GM21825 (cell line): Measurements from ENCODE around the gene MSANTD3.
"Not testable (repeated sequence)": the region's sequence is repeated elsewhere in the genome, so short reads cannot be mapped to it uniquely, and the experiment has no call there.

ENCODE experiments used
- ATAC-seq: cut with Tn5 transposase; IDR thresholded peaks from one replicate; pipeline ENCODE4 v1.9.1; 2021; ENCODE audit warnings: mild to moderate bottlenecking, moderate library complexity; ENCODE audit not compliant: unreplicated experiment

The MSANTD3 gene

GRCh38 chr9:100428871-100429654 lies 2.1 kb downstream of the MSANTD3 start:
- no peak for ATAC-seq

DNA sequence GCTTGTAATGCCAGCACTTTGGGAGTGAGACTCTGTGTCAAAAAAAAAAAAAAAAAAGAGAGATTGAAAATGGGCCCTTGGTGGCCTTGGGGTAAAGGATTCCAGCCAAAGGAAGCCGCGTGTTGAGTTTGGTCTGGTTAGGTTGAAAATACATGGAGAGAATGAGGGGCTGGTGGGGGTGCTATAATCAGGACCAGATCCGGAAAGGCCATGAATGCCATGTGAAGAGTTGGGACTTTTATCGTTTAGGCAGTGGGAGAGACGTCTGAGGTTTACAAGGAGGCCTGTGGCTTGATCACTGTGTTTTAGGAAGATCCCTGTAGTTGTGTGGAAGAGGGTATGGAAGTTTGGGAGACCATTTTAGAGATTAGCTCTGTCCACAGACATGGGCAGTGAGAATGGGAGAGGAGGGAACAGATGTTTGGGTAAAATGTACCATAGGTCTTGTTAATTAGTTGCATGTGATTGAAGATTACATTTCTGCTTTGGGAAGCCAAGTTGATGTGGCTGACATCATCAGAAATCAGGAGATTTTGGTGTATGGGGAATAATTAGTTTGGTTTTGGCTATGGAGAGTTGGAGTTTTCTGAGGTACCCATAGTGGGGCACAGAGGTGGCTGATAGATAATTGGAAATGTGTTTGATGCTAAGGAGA lies 3.5 kb downstream of the MSANTD3 start:
- no peak for ATAC-seq

DNA sequence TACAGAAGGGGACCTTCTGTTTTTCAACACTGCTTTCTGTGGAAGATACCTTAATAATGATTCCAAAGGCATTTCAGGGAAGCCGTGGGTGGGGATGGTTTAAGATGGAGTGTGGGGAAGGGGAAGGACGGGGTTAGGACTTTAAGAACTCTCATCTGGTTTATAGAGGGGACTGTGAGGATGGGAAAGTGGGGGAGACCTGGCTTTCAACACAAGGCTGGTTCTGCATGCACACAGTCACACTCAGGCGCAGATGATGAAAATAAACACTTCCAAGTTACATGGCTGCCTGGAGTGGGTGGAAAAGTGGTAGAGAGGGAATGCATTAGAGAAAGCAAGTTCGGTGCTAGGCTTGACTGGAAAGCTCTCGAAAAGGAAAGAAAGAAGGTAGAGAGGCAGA lies 4.9 kb downstream of the MSANTD3 start:
- no peak for ATAC-seq

- no peak for ATAC-seq
Measured at GRCh38 chr9:100432736-100433135, 5.8 kb downstream of the MSANTD3 start.

GRCh38 chr9:100436571-100436970 lies 9.6 kb downstream of the MSANTD3 start:
- no peak for ATAC-seq

- ATAC-seq, result peak; percentile 60
Measured at GRCh38 chr9:100437860-100438805, 11.2 kb downstream of the MSANTD3 start.

DNA sequence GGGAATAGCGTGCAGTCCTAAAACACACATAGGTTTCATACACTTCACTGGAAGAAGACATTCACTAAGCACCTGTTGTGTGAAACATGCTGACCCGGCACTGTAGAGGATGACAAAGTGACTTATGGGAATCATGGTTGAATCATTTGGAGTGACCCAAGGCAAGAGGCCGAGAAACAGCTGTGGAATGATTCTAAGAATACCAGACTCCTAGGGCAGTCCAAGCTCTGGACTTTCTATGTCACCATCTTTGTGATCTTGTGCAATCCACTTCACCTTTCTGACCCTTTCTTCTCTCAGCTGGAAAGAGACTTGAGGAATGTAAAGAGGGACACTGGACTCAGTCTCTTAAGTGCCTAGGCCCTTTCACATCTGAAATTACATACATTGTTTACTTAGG lies 13.1 kb downstream of the MSANTD3 start:
- ATAC-seq, result no peak

DNA sequence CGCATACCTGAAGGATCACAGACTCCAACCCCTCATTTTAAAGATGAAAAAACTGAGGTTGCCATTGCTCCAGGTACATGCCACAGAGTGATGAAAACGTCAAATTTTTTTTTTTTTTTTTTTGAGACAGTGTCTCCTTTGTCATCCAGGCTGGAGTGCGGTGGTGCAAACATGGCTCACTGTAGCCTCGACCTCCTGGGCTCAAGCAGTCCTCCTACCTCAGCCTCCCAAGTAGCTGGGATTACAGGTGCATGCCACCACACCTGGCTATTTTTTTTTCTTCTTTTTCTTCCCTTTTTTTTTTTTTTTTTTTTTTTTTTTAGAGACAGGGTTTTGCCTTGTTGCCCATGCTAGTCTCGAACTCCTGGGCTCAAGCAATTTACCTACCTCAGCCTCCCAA lies 13.5 kb downstream of the MSANTD3 start:
- ATAC-seq, result not testable (repeated sequence)

GRCh38 chr9:100441911-100442361 lies 15.0 kb downstream of the MSANTD3 start:
- ATAC-seq, result no peak

GRCh38 chr9:100443781-100444768 lies 17.1 kb downstream of the MSANTD3 start:
- ATAC-seq, result no peak

DNA sequence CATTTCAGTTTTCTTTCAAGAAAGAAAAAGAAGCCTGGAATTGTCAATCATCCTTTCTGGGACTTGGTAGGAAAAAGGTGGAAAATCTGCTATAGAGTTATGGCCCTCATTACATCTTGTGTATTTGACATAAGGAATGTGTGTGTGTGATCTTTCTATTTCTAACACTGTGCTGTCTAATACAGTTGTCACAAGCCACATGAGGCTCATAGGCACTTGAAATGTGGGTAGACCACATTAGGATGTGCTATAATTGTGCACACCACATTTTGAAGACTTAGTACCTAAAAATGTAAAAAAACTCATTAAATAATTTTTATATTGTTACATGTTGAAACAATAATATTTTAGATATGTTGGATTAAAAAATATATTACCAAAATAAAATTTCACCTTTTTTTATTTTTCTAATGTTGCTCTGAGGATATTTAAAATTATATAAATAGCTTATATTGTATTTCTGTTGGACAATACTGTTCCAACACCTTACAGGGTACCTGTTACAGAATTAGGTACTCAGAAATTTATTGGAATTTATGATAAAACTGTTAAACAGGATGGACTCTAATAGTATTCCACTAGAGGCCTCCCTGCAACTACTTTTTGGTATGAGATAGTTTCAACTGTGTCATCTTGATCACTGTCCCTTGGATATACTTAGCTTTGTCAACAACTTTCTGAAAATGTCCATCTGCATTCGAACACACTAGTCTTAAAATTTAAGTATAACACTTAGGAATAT lies 18.4 kb downstream of the MSANTD3 start:
- no peak for ATAC-seq

DNA sequence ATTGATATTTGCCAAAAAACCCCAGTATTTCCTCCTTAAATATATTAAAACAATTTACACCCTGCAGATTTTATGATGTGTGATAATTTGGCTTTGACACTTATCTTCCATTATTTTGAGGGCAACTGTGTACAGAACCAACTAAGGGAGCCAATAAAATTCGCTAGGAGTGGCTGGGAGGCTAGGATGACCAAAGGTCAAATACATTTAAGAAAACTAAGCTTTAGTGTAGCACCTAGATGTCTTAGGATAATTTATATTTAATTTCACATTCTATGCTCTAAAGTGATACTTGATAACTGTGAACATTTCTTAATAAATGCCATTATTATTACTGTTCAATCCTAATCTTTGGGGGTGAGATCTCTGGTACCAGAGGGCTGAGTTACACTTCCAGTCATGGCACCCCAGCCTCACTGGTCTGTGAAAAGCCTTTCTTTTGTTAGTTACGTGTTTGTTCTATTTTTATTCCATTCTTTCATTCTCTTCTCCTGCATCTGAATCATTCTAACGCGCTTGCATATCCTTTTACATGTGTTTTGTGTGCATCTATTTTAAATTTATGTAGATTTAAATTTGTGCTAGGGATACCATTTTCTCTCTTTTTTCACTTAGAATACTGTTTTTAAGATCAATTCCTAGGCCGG lies 19.1 kb downstream of the MSANTD3 start:
- ATAC-seq, result no peak

DNA sequence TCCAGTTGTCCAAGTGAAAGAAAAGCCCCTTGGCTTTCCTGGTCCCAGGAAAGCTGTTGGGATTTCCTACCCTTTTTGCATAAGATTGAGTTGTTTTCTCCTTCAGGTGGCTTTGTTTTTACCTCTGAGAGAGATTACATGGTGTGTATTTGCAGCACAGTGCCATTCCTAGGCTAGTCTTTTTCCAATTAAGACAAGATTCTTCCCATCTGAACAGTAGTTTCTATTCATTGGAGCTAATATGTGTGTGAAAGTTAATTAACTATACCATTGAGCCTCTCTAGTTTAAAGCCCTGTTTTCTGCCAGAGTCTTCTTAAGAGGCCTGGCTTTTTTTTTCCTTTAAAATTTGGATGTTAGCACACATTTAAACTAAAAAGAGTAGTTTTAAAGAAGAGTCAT lies 20.1 kb downstream of the MSANTD3 start:
- ATAC-seq, result no peak

DNA sequence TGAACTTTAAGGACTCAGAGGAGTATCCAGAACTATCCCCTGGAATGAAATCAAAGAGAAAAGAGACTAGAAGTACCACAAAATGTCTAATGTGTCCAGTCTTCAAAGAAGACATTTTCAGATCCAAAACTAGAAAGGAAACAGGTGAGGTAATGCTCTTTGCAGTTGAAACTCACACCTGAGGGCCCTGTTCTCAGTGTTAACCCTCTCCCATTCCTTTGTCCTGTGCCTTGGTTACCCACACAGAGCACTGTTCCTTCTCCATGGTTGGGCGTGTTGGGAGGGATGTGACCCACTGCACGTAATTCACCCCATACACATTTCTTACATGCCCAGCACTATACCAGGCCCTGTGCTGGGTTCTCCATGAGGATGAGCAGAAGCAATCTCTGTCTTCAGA lies 21.3 kb downstream of the MSANTD3 start:
- ATAC-seq, result no peak

GRCh38 chr9:100449420-100449819 lies 22.5 kb downstream of the MSANTD3 start:
- no peak for ATAC-seq

DNA sequence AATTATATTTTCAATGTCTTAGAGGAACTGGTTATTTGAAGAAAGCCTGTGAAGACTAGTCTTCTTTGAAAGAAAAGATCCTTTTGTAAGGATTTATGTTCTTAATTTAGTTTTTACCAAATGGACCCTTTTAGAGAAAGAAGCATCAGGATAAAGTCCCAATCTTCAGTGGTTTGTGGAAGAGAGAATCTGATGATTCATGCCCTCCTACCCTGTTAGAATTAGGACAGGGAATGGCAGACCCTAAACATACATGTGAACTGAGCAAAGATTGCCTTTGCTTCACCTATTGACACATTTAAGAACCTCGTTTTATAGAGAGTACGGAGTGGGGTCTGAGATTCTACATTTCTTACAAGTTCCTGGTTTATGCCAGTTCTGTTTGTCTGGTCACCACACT lies 26.0 kb downstream of the MSANTD3 start:
- ATAC-seq, result no peak

DNA sequence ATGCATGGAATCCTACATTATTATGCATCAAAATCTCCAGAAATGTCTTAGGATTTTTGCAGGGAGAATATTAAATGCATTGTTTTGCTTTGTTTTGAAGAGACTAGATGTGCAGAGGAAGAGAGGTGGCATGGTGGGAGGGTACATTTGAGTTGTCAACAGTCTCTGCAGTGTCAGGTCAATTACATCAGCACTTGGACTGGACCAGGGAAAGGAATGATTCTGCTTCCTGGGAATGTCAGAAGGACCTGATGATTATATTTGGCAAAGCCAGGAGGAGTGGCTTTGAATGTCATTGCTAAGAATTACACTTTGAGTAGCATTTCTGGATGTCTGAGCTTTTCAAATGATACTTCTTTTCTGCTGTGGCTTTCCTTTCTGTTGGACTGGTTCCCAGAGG lies 28.5 kb downstream of the MSANTD3 start:
- ATAC-seq, result no peak

- ATAC-seq, result no peak
Measured at GRCh38 chr9:100457517-100457916, 30.6 kb downstream of the MSANTD3 start.

- no peak for ATAC-seq
Measured at GRCh38 chr9:100459963-100460362, 33.0 kb downstream of the MSANTD3 start.
